ENCODE data around the gene COL11A2.

Gene COL11A2

GRCh38 chr6:33116841-33117711, 75.2 kb downstream of the COL11A2 start:
- no peak for DNase-seq (ENCODE audit: low spot score)

- DNase-seq (ENCODE audit: low spot score): no peak
These were observed 75.8 kb downstream of the COL11A2 start for GRCh38 chr6:33116417-33116816.

- no peak for DNase-seq (ENCODE audit: low spot score)
These were observed 77.9 kb downstream of the COL11A2 start for GRCh38 chr6:33114406-33114805.

- no peak for DNase-seq (ENCODE audit: low spot score)
These were observed 78.5 kb downstream of the COL11A2 start for GRCh38 chr6:33113755-33114154.

All from HuH-7 (cell line).